SH-SY5Y (cell line): ENCODE results near the gene OSBPL3.

Experiments used
- GATA2 ChIP-seq: IDR thresholded peaks from 2 replicates; pipeline ENCODE4 v1.6.1; 2011; ENCODE audit warnings: mild to moderate bottlenecking, low read depth, low read length
- GATA3 ChIP-seq: IDR thresholded peaks from 2 replicates; pipeline ENCODE4 v1.6.1; 2011; ENCODE audit warnings: low read depth, mild to moderate bottlenecking, low read length, moderate library complexity

DNA sequence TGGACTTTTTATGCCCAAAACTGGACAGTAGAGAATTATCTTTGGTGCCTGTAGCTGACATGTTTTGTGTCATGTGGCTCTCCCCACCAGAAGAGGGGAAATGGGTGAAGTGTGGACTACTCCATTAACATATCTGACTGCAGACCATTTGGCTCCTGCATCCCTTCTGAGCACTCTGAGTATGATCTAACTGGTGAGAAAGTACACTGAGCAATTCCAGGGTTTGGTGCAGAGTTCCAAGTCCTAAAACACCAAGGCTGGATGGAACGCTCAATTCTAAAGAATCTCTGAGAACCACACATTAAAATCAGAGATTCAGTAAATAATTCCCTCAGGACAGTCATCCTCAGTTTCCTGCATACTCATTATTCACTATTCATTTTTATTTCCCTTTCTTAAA, 22.8 kb upstream of the OSBPL3 start:
- TF ChIP-seq GATA2 (no peak), GATA3 (no peak)
